Esophagus squamous epithelium (tissue), 4 donors: Measurements from ENCODE around the gene ZFAND3.

Experiments
- POLR2A ChIP-seq, 4 donors: fragments of 450-650 bp; IDR thresholded peaks; one replicate each; pipeline ENCODE4 v1.6.1; 2017; ENCODE audit warnings: antibody characterized with exemption in 4 of 4, mild to moderate bottlenecking in 4 of 4, moderate library complexity in 3 of 4
- TF ChIP-seq, protein P1 (sequence below), 6 experiments: fragments of 450-650 bp in 4 of 6; fragments of 200-600 bp in 2 of 6; sonication (generic) in 2 of 6; IDR thresholded peaks; one replicate each; pipeline ENCODE4 v1.5.1; 2016 to 2019; ENCODE audit warnings: antibody characterized with exemption in 6 of 6, mild to moderate bottlenecking in 4 of 6, moderate library complexity in 4 of 6

DNA sequence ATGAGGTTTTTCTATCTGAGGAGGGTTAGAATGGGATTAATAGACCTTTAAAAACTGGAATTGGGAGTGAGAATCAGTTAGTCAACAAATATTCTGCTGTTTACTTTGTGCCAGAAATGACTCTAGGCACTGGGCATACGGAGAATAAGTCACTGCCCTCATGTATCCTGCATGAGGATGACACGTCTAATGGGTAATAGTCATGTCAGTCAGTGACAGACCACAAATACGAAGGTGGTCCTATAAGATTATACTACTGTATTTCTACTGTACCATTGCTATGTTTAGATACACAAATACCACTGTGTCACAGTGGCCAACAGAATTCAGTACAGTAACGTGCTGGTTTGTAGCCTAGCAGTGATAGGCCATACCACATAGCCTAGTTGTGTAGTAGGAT is 30.7 kb downstream of the ZFAND3 start:
- TF ChIP-seq POLR2A (IDR thresholded peaks at IDR 0.05) = no peak
- TF ChIP-seq, protein P1, sequence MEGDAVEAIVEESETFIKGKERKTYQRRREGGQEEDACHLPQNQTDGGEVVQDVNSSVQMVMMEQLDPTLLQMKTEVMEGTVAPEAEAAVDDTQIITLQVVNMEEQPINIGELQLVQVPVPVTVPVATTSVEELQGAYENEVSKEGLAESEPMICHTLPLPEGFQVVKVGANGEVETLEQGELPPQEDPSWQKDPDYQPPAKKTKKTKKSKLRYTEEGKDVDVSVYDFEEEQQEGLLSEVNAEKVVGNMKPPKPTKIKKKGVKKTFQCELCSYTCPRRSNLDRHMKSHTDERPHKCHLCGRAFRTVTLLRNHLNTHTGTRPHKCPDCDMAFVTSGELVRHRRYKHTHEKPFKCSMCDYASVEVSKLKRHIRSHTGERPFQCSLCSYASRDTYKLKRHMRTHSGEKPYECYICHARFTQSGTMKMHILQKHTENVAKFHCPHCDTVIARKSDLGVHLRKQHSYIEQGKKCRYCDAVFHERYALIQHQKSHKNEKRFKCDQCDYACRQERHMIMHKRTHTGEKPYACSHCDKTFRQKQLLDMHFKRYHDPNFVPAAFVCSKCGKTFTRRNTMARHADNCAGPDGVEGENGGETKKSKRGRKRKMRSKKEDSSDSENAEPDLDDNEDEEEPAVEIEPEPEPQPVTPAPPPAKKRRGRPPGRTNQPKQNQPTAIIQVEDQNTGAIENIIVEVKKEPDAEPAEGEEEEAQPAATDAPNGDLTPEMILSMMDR (IDR thresholded peaks at IDR 0.05) = no peak
